Esophagus squamous epithelium (tissue), 5 donors: ENCODE results near the gene RNGTT. TPM values are rescaled to one million over a fixed set of nuclear protein-coding genes. Genes with fewer than 3 reads are reported as not detected.
"Not testable (repeated sequence)": the region's sequence is repeated elsewhere in the genome, so short reads cannot be mapped to it uniquely, and the experiment has no call there.

Source experiments
- DNase-seq: peaks from one replicate; lab custom pipeline; 2025; lab: John Stamatoyannopoulos, UW
- H3K27ac ChIP-seq, 4 donors: fragments of 200-600 bp; sonication (generic); one replicate each; pipeline ENCODE4 v1.5.1; 2016 to 2019; ENCODE audit warnings: mild to moderate bottlenecking in 1 of 4
- H3K27me3 ChIP-seq, 4 donors: fragments of 200-600 bp; sonication (generic); 1 replicate in 3 of 4; 2 replicates in 1 of 4; pipeline versions ENCODE4 v1.5.1 to v1.6.0; 2017 to 2021; ENCODE audit warnings: antibody characterized with exemption in 1 of 4
- H3K36me3 ChIP-seq, 3 donors: fragments of 200-600 bp; sonication (generic); one replicate each; pipeline ENCODE4 v1.5.1; 2016 to 2019
- H3K4me1 ChIP-seq, 3 donors: fragments of 200-600 bp; sonication (generic); one replicate each; pipeline ENCODE4 v1.5.1; 2017 to 2019
- H3K4me3 ChIP-seq, 4 donors: fragments of 200-600 bp; sonication (generic); 1 replicate in 3 of 4; 2 replicates in 1 of 4; pipeline ENCODE4 v1.5.1; 2016 to 2019; ENCODE audit warnings: mild to moderate bottlenecking in 2 of 4, moderate library complexity in 1 of 4
- H3K9me3 ChIP-seq, 3 donors: fragments of 200-600 bp; sonication (generic); one replicate each; pipeline ENCODE4 v1.5.1; 2016 to 2019
- POLR2A ChIP-seq, 4 donors: fragments of 450-650 bp; IDR thresholded peaks; one replicate each; pipeline ENCODE4 v1.6.1; 2017; ENCODE audit warnings: antibody characterized with exemption in 4 of 4, mild to moderate bottlenecking in 4 of 4, moderate library complexity in 3 of 4
- WGBS, 2 donors: methylation state at CpG; one replicate each; pipeline ENCODE4 v1.1.5; 2018; 5-methylcytosine and 5-hydroxymethylcytosine counted together
- intact Hi-C: fragments of 100-400 bp; cut with DNase I; formaldehyde crosslinking; loops from one replicate; pipeline ENCODE4 v1.15.0; 2022
- total RNA-seq, 4 donors: library from RNA; depleted of rRNA; stranded (reverse); fragments of >200 nt; gene quantifications; one replicate each; pipeline ENCODE4 v1.1.0, GENCODE V29; 2016
- TF ChIP-seq, protein P1 (sequence below), 6 experiments: fragments of 450-650 bp in 4 of 6; fragments of 200-600 bp in 2 of 6; sonication (generic) in 2 of 6; IDR thresholded peaks; one replicate each; pipeline ENCODE4 v1.5.1; 2016 to 2019; ENCODE audit warnings: antibody characterized with exemption in 6 of 6, mild to moderate bottlenecking in 4 of 6, moderate library complexity in 4 of 6
- donor health status: DM: yes; HTN: yes; CAD: no.

Gene RNGTT
- total RNA-seq, 4 donors from 2014 or later = 8.3 to 22.3 (median 18.3) TPM

DNA sequence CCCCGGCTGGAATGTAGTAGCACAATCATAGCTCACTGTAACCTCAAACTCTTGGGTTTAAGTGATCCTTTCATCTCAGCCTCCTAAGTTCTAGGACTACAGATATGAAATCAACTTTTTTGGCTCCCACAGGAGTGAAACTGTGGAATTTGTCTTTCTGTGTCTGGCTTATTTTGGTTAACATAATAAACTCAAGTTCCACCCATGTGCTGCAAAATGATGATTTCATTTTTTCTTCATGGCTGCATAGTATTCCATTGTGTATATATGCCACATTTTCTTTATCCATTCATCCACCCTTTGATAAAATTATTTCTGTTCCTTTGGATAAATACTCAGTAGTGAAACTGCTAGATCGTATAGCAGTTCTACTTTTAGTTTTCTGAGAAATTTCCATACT is 29.9 kb downstream of the RNGTT start:
- Histone ChIP-seq H3K4me1 (no peaks in the 10 kb centered on the region), H3K9me3 (peaks cover 0 to 20% (median 17%) of the 10 kb centered on the region in 3 donors), H3K4me3 (no peak overlapping the region), H3K27ac (no peak overlapping the region), H3K36me3 (peaks cover 0 to 81% (median 0%) of the 10 kb centered on the region in 3 donors), H3K27me3 (no peaks in the 10 kb centered on the region)
- no peak for DNase-seq
- intact Hi-C loops = no loop called here
- 93 to 94% methylated on average over 2 of the region's 2 CpGs for WGBS, 2 donors
- TF ChIP-seq, protein P1, sequence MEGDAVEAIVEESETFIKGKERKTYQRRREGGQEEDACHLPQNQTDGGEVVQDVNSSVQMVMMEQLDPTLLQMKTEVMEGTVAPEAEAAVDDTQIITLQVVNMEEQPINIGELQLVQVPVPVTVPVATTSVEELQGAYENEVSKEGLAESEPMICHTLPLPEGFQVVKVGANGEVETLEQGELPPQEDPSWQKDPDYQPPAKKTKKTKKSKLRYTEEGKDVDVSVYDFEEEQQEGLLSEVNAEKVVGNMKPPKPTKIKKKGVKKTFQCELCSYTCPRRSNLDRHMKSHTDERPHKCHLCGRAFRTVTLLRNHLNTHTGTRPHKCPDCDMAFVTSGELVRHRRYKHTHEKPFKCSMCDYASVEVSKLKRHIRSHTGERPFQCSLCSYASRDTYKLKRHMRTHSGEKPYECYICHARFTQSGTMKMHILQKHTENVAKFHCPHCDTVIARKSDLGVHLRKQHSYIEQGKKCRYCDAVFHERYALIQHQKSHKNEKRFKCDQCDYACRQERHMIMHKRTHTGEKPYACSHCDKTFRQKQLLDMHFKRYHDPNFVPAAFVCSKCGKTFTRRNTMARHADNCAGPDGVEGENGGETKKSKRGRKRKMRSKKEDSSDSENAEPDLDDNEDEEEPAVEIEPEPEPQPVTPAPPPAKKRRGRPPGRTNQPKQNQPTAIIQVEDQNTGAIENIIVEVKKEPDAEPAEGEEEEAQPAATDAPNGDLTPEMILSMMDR (IDR thresholded peaks at IDR 0.05) = no peak

DNA sequence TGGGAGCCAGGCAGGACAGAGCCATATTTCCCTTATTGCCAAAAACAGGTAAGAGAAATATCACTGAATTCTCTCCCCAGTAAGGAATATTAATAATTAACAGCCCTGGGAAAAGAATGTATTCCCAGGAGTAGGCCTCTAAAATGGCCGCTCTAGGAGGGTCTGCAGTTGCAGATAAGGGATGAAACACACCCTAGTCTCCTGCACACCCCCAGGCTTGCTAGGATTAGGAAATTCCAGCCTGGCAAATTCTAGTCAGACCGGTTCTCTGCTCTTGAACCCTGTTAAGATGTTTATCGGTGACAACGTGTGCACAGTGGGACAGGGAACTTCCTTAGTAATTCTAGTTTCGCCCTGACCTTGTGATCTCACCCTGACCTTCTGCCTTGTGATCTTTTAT is 31.4 kb downstream of the RNGTT start:
- peaks cover 0 to 20% (median 17%) of the 10 kb centered on the region in 3 donors for H3K9me3 ChIP-seq
- H3K4me1 ChIP-seq, H3K4me3 ChIP-seq, H3K27ac ChIP-seq, H3K27me3 ChIP-seq, intact Hi-C loops, DNase-seq: not testable (repeated sequence)
- H3K36me3 ChIP-seq = peaks cover 0 to 82% (median 0%) of the 10 kb centered on the region in 3 donors
- WGBS, 2 donors = 90 to 92% methylated on average over 5 of the region's 5 CpGs

DNA sequence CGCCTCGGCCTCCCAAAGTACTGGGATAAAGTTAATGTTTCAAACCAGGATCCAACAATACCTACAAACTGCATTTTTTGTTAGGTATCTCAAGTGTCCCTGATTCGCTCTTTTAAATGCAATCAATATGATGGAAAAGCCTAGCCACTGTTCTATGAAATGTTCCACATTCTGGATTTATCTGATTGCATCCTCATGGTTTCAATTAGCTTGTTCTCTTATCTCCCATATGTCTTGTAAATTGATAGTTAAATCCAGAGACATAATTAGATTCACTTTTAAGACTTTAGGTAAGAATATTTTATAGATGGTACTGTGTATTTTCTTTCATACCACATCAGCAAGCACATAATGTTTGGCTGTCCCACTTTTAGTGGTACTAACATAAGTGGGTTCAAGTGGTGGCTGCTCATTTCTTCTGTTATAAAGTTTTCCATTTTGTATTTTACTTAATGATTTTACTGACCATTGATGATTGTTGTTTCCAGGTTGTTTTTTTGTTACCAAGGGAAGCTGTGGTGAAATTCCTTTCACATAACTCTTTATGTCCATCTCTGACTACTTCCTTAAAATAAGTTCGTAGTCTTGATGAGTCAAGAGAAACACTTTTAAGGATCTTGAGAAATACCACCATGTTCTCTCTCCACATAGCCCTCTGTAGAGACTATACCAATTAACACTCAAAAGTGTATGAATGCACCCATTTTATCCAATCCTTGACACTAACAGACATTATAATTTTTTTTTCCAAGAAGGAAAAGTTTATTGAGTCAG is 40.5 kb downstream of the RNGTT start:
- no peaks in the 10 kb centered on the region for H3K9me3 ChIP-seq
- no peak overlapping the region for H3K27ac ChIP-seq
- TF ChIP-seq, protein P1 (IDR thresholded peaks at IDR 0.05) = no peak
- TF ChIP-seq POLR2A (IDR thresholded peaks at IDR 0.05) = no peak
- peaks cover 0 to 53% (median 0%) of the 10 kb centered on the region in 3 donors for H3K36me3 ChIP-seq
- H3K27me3 ChIP-seq = no peaks in the 10 kb centered on the region
- no peak overlapping the region for H3K4me3 ChIP-seq
- 85 to 88% methylated on average over 4 of the region's 4 CpGs for WGBS, 2 donors
- no peaks in the 10 kb centered on the region for H3K4me1 ChIP-seq
- no peak for DNase-seq
- intact Hi-C loops = no loop called here

DNA sequence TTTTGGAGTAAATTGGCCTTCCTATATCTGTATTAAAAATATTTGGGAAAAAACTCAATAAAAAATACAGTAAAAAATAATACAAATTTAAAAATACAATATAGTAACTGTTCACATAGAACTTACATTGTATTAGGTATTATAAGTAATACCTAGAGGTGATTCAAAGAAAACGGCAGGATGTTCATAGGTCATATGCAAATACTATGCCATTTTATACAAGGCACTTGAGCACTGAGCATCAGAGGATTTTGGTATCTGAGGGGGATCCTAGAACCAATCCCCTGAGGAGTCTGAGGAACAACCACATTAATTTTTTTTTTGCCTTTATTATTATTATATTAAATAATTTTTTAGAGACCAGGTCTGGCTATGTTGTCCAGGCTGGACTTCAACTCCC is 41.7 kb downstream of the RNGTT start:
- H3K9me3 ChIP-seq = no peaks in the 10 kb centered on the region
- no peak overlapping the region for H3K4me3 ChIP-seq
- no peaks in the 10 kb centered on the region for H3K27me3 ChIP-seq
- no peak overlapping the region for H3K27ac ChIP-seq
- WGBS, 2 donors = 86 to 87% methylated on average over 1 of the region's 1 CpG
- no peak for TF ChIP-seq POLR2A (IDR thresholded peaks at IDR 0.05)
- TF ChIP-seq, protein P1 (IDR thresholded peaks at IDR 0.05) = no peak
- no peak for DNase-seq
- peaks cover 0 to 43% (median 0%) of the 10 kb centered on the region in 3 donors for H3K36me3 ChIP-seq
- intact Hi-C loops = no loop called here
- peaks cover 0 to 10% (median 0%) of the 10 kb centered on the region in 3 donors for H3K4me1 ChIP-seq

DNA sequence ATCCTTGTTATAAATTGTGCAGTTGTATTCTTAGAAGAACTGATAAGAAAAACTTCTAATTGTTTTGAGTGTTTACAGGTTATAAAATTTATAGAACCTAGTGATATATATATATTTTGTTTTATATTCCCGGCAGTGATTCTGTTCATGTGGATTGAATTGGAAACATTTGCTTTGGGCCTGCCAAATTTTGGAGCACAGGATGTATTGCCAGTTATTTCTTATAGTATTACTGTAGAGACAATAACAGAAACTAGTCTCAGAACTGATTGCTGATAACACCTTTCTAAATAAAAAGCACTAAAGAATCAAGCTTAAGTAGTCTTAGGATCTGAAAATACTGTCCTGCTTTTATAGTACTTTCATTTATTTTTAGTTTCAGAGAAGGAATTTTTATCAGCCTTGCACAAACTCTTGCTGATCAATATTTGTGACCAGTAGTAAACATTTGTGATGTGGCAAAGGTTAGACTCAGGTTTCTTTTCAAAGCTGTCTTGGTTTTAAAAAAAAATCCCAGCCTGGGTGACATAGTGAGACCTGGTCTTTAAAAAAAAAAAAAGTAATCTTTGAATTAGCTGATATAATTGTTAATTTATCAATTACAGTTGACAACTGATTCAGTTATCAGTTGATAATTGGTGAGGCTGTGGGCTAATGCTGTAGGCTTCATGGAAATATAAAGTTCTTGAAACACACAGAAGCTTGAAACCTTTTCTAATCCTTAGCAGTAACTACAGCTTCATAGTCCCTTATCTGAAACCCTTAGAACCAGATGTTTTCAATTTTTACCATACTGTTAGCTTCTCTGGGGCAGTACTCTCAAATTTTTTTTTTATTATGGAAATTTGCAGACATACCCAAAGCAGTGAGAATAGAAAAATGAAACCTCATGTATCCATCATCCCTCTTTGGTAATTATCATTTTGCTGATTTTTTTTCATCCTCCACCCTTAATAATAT is 42.4 kb downstream of the RNGTT start:
- Histone ChIP-seq H3K27me3 (no peaks in the 10 kb centered on the region), H3K4me1 (peaks cover 0 to 17% (median 0%) of the 10 kb centered on the region in 3 donors), H3K4me3 (no peak overlapping the region), H3K27ac (no peak overlapping the region), H3K36me3 (peaks cover 0 to 38% (median 0%) of the 10 kb centered on the region in 3 donors), H3K9me3 (no peaks in the 10 kb centered on the region)
- WGBS, 2 donors = 85 to 92% methylated on average over 1 of the region's 1 CpG
- DNase-seq = no peak
- intact Hi-C loops = no loop called here
- no peak for TF ChIP-seq POLR2A (IDR thresholded peaks at IDR 0.05)
- TF ChIP-seq, protein P1 (IDR thresholded peaks at IDR 0.05) = no peak
